Neuronal stem cell (in vitro differentiated cells): ENCODE results near the gene CALU.

Experiments used
- DNase-seq: peaks from one replicate; pipeline ENCODE4 v3.0.0-alpha.2; 2013; ENCODE audit warnings: low spot score
- H2AFZ ChIP-seq: one replicate; pipeline ENCODE4 v1.6.1; 2013; ENCODE audit warnings: mild to moderate bottlenecking, low read length, inconsistent platforms
- H2AK5ac ChIP-seq: 2 replicates; pipeline ENCODE4 v1.6.1; 2013; ENCODE audit warnings: low read depth, mild to moderate bottlenecking, inconsistent platforms, low read length, moderate library complexity, mixed read lengths
- H2BK120ac ChIP-seq: 2 replicates; pipeline ENCODE4 v1.6.1; 2013; ENCODE audit warnings: low read depth, mild to moderate bottlenecking, inconsistent platforms, low read length, moderate library complexity, mixed read lengths
- H2BK12ac ChIP-seq: one replicate; pipeline ENCODE4 v1.6.1; 2013; ENCODE audit warnings: low read length, inconsistent platforms
- H2BK15ac ChIP-seq: 2 replicates; pipeline ENCODE4 v1.6.1; 2013; ENCODE audit warnings: mild to moderate bottlenecking, low read length, inconsistent platforms, mixed read lengths
- H2BK5ac ChIP-seq: one replicate; pipeline ENCODE4 v1.6.1; 2013; ENCODE audit warnings: inconsistent platforms, mild to moderate bottlenecking, low read length, moderate library complexity
- H3K14ac ChIP-seq: one replicate; pipeline ENCODE4 v1.6.1; 2013; ENCODE audit warnings: low read length, inconsistent platforms
- H3K18ac ChIP-seq: 2 replicates; pipeline ENCODE4 v1.6.1; 2013; ENCODE audit warnings: low read length, inconsistent platforms
- H3K23ac ChIP-seq: 2 replicates; pipeline ENCODE4 v1.6.1; 2013; ENCODE audit warnings: low read depth, mild to moderate bottlenecking, mixed read lengths, low read length, inconsistent platforms; ENCODE audit not compliant: poor library complexity
- H3K27ac ChIP-seq: replicated peaks from 3 replicates; pipeline ENCODE4 v1.5.1; 2013; ENCODE audit warnings: low read length, inconsistent platforms
- H3K27me3 ChIP-seq, 3 experiments: 2 replicates each; pipeline ENCODE4 v1.6.1; 2013; ENCODE audit warnings: low read length in 3 of 3, mild to moderate bottlenecking in 2 of 3, inconsistent platforms in 1 of 3, low read depth in 1 of 3, mixed read lengths in 1 of 3, moderate library complexity in 1 of 3; ENCODE audit not compliant: control insufficient read depth in 3 of 3, insufficient read depth in 3 of 3
- H3K36me3 ChIP-seq, 2 donors: replicated peaks in 1 of 2; 2 replicates each; pipeline ENCODE4 v1.6.1; 2013; ENCODE audit warnings: low read length in 2 of 2; ENCODE audit not compliant: control insufficient read depth in 2 of 2, insufficient read depth in 2 of 2
- H3K4ac ChIP-seq: 2 replicates; pipeline ENCODE4 v1.6.1; 2013; ENCODE audit warnings: inconsistent platforms, mild to moderate bottlenecking, low read length, moderate library complexity
- H3K4me1 ChIP-seq, 2 donors: 1 replicate in 1 of 2; 2 replicates in 1 of 2; pipeline ENCODE4 v1.6.1; 2013; ENCODE audit warnings: low read length in 2 of 2, low read depth in 1 of 2; ENCODE audit not compliant: control insufficient read depth in 2 of 2, insufficient read depth in 1 of 2
- H3K4me2 ChIP-seq: one replicate; pipeline ENCODE4 v1.6.1; 2013; ENCODE audit warnings: mild to moderate bottlenecking, low read length, inconsistent platforms; ENCODE audit not compliant: insufficient read depth, poor library complexity, severe bottlenecking
- H3K4me3 ChIP-seq, 2 donors: 2 replicates each; pipeline ENCODE4 v1.5.1; 2013; ENCODE audit warnings: low read length in 2 of 2, mild to moderate bottlenecking in 2 of 2, inconsistent platforms in 1 of 2, moderate library complexity in 1 of 2
- H3K79me1 ChIP-seq: one replicate; pipeline ENCODE4 v1.6.1; 2013; ENCODE audit warnings: low read depth, mild to moderate bottlenecking, inconsistent platforms, low read length, moderate library complexity
- H3K9ac ChIP-seq: one replicate; pipeline ENCODE4 v1.6.1; 2013; ENCODE audit warnings: mild to moderate bottlenecking, low read depth, low read length, inconsistent platforms; ENCODE audit not compliant: poor library complexity
- H3K9me3 ChIP-seq, 2 donors: replicated peaks in 1 of 2; 2 replicates each; pipeline versions ENCODE3 to v1.6.1; 2013; ENCODE audit warnings: low read length in 2 of 2, mild to moderate bottlenecking in 2 of 2, inconsistent platforms in 1 of 2, low read depth in 1 of 2, mixed read lengths in 1 of 2, moderate library complexity in 1 of 2; ENCODE audit not compliant: control insufficient read depth in 2 of 2, insufficient read depth in 1 of 2
- H4K8ac ChIP-seq: one replicate; pipeline ENCODE4 v1.6.1; 2013; ENCODE audit warnings: low read depth, mild to moderate bottlenecking, inconsistent platforms, low read length, moderate library complexity
- H4K91ac ChIP-seq: one replicate; pipeline ENCODE4 v1.6.1; 2013; ENCODE audit warnings: low read length, low read depth, mild to moderate bottlenecking, inconsistent platforms; ENCODE audit not compliant: poor library complexity
- WGBS, 2 donors: extraction: QIAGEN DNeasy Blood & Tissue Kit; methylation state at CpG; one replicate each; pipeline ENCODE4 v1.1.7; 2013; ENCODE audit warnings: missing lambda C conversion rate in 2 of 2, mixed read lengths in 1 of 2; ENCODE audit not compliant: insufficient read length in 2 of 2, insufficient replicate concordance in 1 of 2; ENCODE audit errors: extremely low coverage in 2 of 2; 5-methylcytosine and 5-hydroxymethylcytosine counted together

The CALU gene

GRCh38 chr7:128744366-128744905 is 5.3 kb downstream of the CALU start:
- no peak for DNase-seq
- H3K4me2 ChIP-seq = no peak overlapping the region
- no peak overlapping the region for H2BK5ac ChIP-seq
- no peak overlapping the region for H2AK5ac ChIP-seq
- H2AFZ ChIP-seq = no peak overlapping the region
- no peak overlapping the region for H3K4me3 ChIP-seq
- H3K36me3 ChIP-seq = peaks cover 5 to 58% of the 10 kb centered on the region in 2 donors
- no peak overlapping the region for H3K4ac ChIP-seq
- H3K9me3 ChIP-seq = no peaks in the 10 kb centered on the region
- H3K23ac ChIP-seq = no peak overlapping the region
- no peak overlapping the region for H4K91ac ChIP-seq
- H3K14ac ChIP-seq = no peak overlapping the region
- no peak overlapping the region for H2BK15ac ChIP-seq
- H4K8ac ChIP-seq = no peak overlapping the region
- H3K27ac ChIP-seq = no peak overlapping the region
- peaks cover 2 to 6% of the 10 kb centered on the region in 2 donors for H3K4me1 ChIP-seq
- no CpG with 5 or more reads among the region's 2 CpGs for WGBS, 2 donors
- H3K9ac ChIP-seq = no peak overlapping the region
- peaks cover 3% of the 10 kb centered on the region for H3K79me1 ChIP-seq
- no peaks in the 10 kb centered on the region for H3K27me3 ChIP-seq
- H2BK120ac ChIP-seq = no peak overlapping the region
- no peak overlapping the region for H2BK12ac ChIP-seq
- H3K18ac ChIP-seq = no peak overlapping the region

DNA sequence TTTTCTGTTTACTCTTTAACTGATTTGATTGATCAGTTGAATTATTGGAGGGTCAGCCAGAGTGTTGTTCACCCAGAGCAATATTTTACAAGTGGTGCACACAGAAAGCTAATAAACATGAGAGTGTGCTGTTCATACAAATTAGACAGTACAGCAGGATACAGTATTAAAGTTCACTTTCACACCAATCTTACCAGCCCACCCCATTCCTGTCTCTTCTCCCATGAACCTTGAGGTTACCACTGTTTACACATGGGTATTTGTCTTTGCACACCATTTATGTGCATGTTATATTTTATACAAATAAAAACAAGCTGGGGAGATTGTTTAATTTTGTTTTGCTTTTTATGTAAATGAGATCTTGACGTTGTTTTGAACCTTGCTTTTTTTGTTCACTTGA is 6.5 kb downstream of the CALU start:
- no peak overlapping the region for H4K8ac ChIP-seq
- H4K91ac ChIP-seq = no peak overlapping the region
- no peak overlapping the region for H2BK120ac ChIP-seq
- H3K79me1 ChIP-seq = peaks cover 2% of the 10 kb centered on the region
- no peak overlapping the region for H3K4me3 ChIP-seq
- no peak overlapping the region for H3K14ac ChIP-seq
- H2BK15ac ChIP-seq = no peak overlapping the region
- H2AK5ac ChIP-seq = no peak overlapping the region
- no CpG with 5 or more reads among the region's 1 CpG for WGBS, 2 donors
- H3K18ac ChIP-seq = no peak overlapping the region
- H3K4ac ChIP-seq = no peak overlapping the region
- no peak overlapping the region for H3K23ac ChIP-seq
- H3K27ac ChIP-seq = no peak overlapping the region
- H2BK5ac ChIP-seq = no peak overlapping the region
- no peak overlapping the region for H2AFZ ChIP-seq
- H2BK12ac ChIP-seq = no peak overlapping the region
- DNase-seq = no peak
- no peaks in the 10 kb centered on the region for H3K9me3 ChIP-seq
- peaks cover 6 to 68% of the 10 kb centered on the region in 2 donors for H3K36me3 ChIP-seq
- peaks cover 2 to 6% of the 10 kb centered on the region in 2 donors for H3K4me1 ChIP-seq
- no peak overlapping the region for H3K9ac ChIP-seq
- no peaks in the 10 kb centered on the region for H3K27me3 ChIP-seq
- no peak overlapping the region for H3K4me2 ChIP-seq

DNA sequence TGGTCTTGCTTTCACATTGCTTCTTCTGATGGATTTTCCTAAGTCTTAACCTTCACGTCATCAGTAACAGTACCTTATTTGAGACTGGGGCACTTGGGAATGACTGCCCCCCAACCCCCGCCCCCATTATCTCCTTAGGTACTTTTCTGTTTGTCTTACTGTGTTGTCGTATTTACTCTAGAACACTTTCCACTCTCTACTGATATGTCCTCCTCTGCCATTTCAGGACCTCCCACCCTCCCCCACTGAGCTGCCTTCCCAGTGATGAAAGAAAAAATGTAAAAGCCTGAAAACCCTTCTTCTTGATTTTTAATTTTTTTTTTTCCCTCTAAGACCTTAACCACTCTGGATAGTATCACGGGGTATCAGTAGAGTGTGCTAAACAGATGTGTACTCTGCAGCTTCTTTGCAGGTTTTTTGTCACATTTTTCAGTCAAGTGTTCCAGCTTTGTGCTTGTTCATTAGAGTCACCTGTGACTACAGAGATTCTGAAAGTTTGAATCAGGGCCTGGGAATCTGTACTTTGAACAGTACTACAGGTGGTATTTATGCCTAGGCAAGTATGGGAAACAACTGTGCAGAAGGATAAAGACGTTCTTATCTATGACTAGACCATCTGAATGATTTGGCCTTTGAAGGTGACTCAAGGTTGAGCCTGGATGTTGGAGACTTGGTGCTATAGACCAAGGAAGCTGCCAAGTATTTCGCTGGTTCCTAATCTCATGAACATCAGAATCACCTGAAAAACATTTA is 8.3 kb downstream of the CALU start:
- Histone ChIP-seq H2AK5ac (no peak overlapping the region), H3K27ac (no peak overlapping the region), H3K23ac (no peak overlapping the region), H3K4me3 (no peak overlapping the region), H3K14ac (no peak overlapping the region), H4K91ac (no peak overlapping the region), H3K79me1 (peaks cover 2% of the 10 kb centered on the region), H3K4me2 (no peak overlapping the region), H2BK12ac (no peak overlapping the region), H2BK5ac (no peak overlapping the region), H3K4me1 (no peaks in the 10 kb centered on the region), H3K18ac (no peak overlapping the region), H2BK120ac (no peak overlapping the region), H4K8ac (no peak overlapping the region), H3K9ac (no peak overlapping the region), H3K27me3 (no peaks in the 10 kb centered on the region), H3K4ac (no peak overlapping the region), H3K9me3 (no peaks in the 10 kb centered on the region), H2BK15ac (no peak overlapping the region), H3K36me3 (peaks cover 6 to 72% of the 10 kb centered on the region in 2 donors), H2AFZ (no peak overlapping the region)
- no peak for DNase-seq
- WGBS, 2 donors = no CpG with 5 or more reads among the region's 6 CpGs

DNA sequence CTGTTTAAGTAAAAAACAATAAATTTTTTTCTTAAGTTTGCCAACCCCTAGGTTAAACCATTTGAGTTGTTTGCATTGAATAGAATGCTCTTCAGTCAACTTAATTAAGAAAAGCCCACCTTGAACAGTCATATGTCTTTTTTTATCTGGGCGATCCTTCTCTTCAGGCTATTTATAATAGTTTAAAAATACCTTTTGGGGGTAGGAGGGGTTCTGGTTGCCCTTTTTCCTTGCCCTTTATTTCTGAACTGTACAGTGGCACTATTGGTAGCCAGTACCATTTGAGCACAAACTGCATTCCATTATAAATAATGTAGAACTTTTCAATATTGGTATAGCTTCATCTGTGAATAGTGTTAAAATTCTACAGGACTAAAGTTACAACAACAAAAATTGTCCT is 13.1 kb downstream of the CALU start:
- no peak overlapping the region for H3K27ac ChIP-seq
- H3K9me3 ChIP-seq = no peaks in the 10 kb centered on the region
- no peak overlapping the region for H2BK5ac ChIP-seq
- no peak for DNase-seq
- H2AFZ ChIP-seq = no peak overlapping the region
- H4K8ac ChIP-seq = no peak overlapping the region
- no peaks in the 10 kb centered on the region for H3K4me1 ChIP-seq
- H3K4ac ChIP-seq = no peak overlapping the region
- no peak overlapping the region for H2BK12ac ChIP-seq
- WGBS, 2 donors = no CpG with 5 or more reads among the region's 1 CpG
- H2BK120ac ChIP-seq = no peak overlapping the region
- H3K14ac ChIP-seq = no peak overlapping the region
- H3K18ac ChIP-seq = no peak overlapping the region
- H3K4me3 ChIP-seq = no peak overlapping the region
- H3K4me2 ChIP-seq = no peak overlapping the region
- H3K23ac ChIP-seq = no peak overlapping the region
- H4K91ac ChIP-seq = no peak overlapping the region
- no peak overlapping the region for H2BK15ac ChIP-seq
- H3K27me3 ChIP-seq = no peaks in the 10 kb centered on the region
- peaks cover 2% of the 10 kb centered on the region for H3K79me1 ChIP-seq
- no peak overlapping the region for H3K9ac ChIP-seq
- no peak overlapping the region for H2AK5ac ChIP-seq
- peaks cover 22 to 94% of the 10 kb centered on the region in 2 donors for H3K36me3 ChIP-seq
